ENCODE data around the gene APBA1. TPM values are rescaled to one million over a fixed set of nuclear protein-coding genes. Genes with fewer than 3 reads are reported as not detected.

The APBA1 gene
- total and polyA plus RNA-seq, 10 donors = 0.41 to 28.2 (median 13.8) TPM

DNA sequence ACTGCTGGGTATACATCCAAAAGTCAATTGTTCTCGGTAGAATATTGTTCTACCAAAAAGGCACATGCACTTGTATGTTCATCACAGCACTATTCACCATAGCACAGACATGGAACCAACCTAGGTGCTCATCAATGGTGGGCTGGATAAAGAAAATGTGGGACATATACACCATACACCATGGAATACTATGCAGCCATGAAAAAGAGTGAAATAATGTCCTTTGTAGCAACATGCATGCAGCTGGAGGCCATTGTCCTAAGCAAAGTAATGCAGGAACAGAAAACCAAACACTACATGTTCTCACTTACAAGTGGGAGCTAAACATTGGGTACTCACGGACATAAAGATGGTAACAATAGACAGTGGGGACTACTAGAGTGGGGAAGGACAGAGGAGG is 145.5 kb downstream of the APBA1 start:
- Histone ChIP-seq H3K36me3 (no peaks in the 10 kb centered on the region), H3K4me3 (no peak overlapping the region)
- WGBS, 5 donors = 91 to 97% (median 95%) methylated on average over 2 of the region's 2 CpGs

DNA sequence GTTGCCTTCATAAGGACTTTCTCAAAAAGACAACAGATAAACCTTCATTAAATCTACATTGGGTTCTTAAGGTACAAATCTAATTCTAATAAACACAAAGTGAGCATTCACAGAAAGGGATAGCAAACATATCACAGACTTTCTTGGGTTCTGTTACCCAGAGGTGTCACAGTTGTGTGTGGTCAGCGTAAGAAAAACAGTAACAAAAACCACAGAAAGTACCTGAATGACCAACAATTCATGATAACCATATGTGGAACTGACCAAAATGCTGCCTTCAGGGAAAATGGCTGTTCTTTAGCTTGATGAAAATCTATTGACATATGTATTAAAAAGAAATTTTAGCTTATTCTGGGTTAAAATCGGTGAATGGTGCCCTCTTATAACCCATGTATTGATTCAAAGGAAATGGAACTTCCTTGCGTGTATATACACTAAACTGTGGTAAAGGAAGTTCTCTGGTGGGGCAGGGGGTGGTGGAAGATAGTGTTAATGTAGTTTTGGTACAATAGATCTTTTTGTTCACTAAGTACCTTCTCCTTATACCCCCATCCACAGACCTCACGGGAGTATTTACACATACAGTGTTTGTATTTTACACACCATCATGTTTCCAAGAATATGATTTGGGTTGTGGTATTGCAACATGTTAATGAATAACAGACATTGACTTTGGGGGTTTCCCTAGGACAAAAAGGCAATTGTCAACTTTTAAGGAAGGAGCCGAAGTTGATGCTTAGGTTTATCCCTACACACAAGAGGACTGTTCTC is 152.5 kb downstream of the APBA1 start:
- Histone ChIP-seq H3K27me3 (replicated peaks in 1 of 7) (no peaks in the 10 kb centered on the region), H3K9me3 (peaks cover 0 to 12% (median 7%) of the 10 kb centered on the region in 8 donors), H3K4me3 (no peak overlapping the region), H3K36me3 (peaks cover 0 to 8% (median 3%) of the 10 kb centered on the region in 6 donors), H3K4me1 (no peaks in the 10 kb centered on the region), H3K27ac (no peak overlapping the region)
- DNase-seq = no peak
- intact Hi-C loops (cut with DNase I; ENCODE audit: low total_unique reads) = no loop called here
- WGBS, 5 donors = 57 to 69% (median 62%) methylated on average over 5 of the region's 5 CpGs
- TF ChIP-seq CTCF (IDR thresholded peaks at IDR 0.05 in 8 of 11, conservative IDR thresholded peaks at IDR 0.05 in 3 of 11) = no peak
- no peak for TF ChIP-seq POLR2AphosphoS5 (IDR thresholded peaks at IDR 0.05)
- no peak for TF ChIP-seq POLR2A (IDR thresholded peaks at IDR 0.05)

More for the DNA sequence above, 145.5 kb downstream of the APBA1 start:
- no peaks in the 10 kb centered on the region for H3K27me3 ChIP-seq (replicated peaks in 1 of 7)
- no peak for DNase-seq
- intact Hi-C loops (cut with DNase I; ENCODE audit: low total_unique reads) = no loop called here
- no peak overlapping the region for H3K27ac ChIP-seq
- peaks cover 0 to 14% (median 2%) of the 10 kb centered on the region in 8 donors for H3K9me3 ChIP-seq
- no peaks in the 10 kb centered on the region for H3K4me1 ChIP-seq
- no peak for TF ChIP-seq POLR2A (IDR thresholded peaks at IDR 0.05)

- Histone ChIP-seq H3K27ac (no peak overlapping the region), H3K27me3 (replicated peaks in 1 of 7) (no peaks in the 10 kb centered on the region), H3K4me1 (peaks cover 0 to 7% (median 0%) of the 10 kb centered on the region in 6 donors), H3K9me3 (peaks cover 0 to 12% (median 7%) of the 10 kb centered on the region in 8 donors), H3K36me3 (peaks cover 0 to 8% (median 3%) of the 10 kb centered on the region in 6 donors), H3K4me3 (no peak overlapping the region)
- 88 to 95% (median 93%) methylated on average over 90 to 111 of the region's 111 CpGs for WGBS, 5 donors
- intact Hi-C loops (cut with DNase I; ENCODE audit: low total_unique reads) = no loop called here
- DNase-seq = no peak
- no peak for TF ChIP-seq POLR2AphosphoS5 (IDR thresholded peaks at IDR 0.05)
- no peak for TF ChIP-seq POLR2A (IDR thresholded peaks at IDR 0.05)
- no peak for TF ChIP-seq CTCF (IDR thresholded peaks at IDR 0.05 in 8 of 11, conservative IDR thresholded peaks at IDR 0.05 in 3 of 11)
Observed at GRCh38 chr9:69516353-69517322, 155.5 kb downstream of the APBA1 start.

DNA sequence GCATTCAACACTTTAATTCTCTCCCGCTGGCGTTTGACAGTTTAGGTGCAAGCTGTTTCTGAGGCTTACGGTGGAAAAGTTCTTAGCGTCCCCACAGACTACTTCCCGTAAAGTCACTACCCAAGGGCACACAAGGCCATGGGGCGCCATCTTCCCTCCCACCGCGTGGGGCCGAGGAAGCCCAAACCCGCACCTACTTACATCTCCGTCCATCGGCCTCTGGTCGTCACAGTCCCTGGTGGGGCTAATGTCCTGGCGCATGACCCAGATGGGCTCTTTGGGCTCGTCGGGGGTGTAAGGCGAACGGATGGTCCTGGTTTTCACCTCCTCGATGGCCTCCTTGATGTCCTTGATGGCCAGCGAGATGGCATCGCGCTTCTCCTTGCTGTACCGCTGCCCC is 156.4 kb downstream of the APBA1 start:
- Histone ChIP-seq H3K4me3 (no peak overlapping the region), H3K9me3 (peaks cover 0 to 12% (median 7%) of the 10 kb centered on the region in 8 donors), H3K27ac (no peak overlapping the region), H3K36me3 (peaks cover 0 to 8% (median 3%) of the 10 kb centered on the region in 6 donors), H3K27me3 (replicated peaks in 1 of 7) (no peaks in the 10 kb centered on the region), H3K4me1 (peaks cover 0 to 7% (median 0%) of the 10 kb centered on the region in 6 donors)
- intact Hi-C loops (cut with DNase I; ENCODE audit: low total_unique reads) = no loop called here
- TF ChIP-seq CTCF (IDR thresholded peaks at IDR 0.05 in 8 of 11, conservative IDR thresholded peaks at IDR 0.05 in 3 of 11) = no peak
- TF ChIP-seq POLR2AphosphoS5 (IDR thresholded peaks at IDR 0.05) = no peak
- no peak for TF ChIP-seq POLR2A (IDR thresholded peaks at IDR 0.05)
- WGBS, 5 donors = 94 to 99% (median 97%) methylated on average over 20 to 23 of the region's 23 CpGs
- DNase-seq = no peak

Data from spleen (tissue), 11 donors.